ENCODE results near the gene HECW1.

GRCh38 chr7:43470110-43470509 is 357.7 kb downstream of the HECW1 start:
- TF ChIP-seq CTCF (IDR thresholded peaks at IDR 0.05) (no peak), EZH2phosphoT487 (IDR thresholded peaks at IDR 0.05) (no peak), EZH2 (IDR thresholded peaks at IDR 0.05) (no peak)

Measured in neural progenitor cell (in vitro differentiated cells).